Activated naive CD4-positive, alpha-beta T cell (primary cell): Measurements from ENCODE around the gene C15orf40.
A peak's percentile ranks its signal among the peaks of the same experiment; 100 is the strongest.
"Not testable (repeated sequence)": the region's sequence is repeated elsewhere in the genome, so short reads cannot be mapped to it uniquely, and the experiment has no call there.

Experiments
- DNase-seq, 4 experiments: peaks; one replicate each; lab custom pipeline; 2025; lab: John Stamatoyannopoulos, UW

The C15orf40 gene

DNA sequence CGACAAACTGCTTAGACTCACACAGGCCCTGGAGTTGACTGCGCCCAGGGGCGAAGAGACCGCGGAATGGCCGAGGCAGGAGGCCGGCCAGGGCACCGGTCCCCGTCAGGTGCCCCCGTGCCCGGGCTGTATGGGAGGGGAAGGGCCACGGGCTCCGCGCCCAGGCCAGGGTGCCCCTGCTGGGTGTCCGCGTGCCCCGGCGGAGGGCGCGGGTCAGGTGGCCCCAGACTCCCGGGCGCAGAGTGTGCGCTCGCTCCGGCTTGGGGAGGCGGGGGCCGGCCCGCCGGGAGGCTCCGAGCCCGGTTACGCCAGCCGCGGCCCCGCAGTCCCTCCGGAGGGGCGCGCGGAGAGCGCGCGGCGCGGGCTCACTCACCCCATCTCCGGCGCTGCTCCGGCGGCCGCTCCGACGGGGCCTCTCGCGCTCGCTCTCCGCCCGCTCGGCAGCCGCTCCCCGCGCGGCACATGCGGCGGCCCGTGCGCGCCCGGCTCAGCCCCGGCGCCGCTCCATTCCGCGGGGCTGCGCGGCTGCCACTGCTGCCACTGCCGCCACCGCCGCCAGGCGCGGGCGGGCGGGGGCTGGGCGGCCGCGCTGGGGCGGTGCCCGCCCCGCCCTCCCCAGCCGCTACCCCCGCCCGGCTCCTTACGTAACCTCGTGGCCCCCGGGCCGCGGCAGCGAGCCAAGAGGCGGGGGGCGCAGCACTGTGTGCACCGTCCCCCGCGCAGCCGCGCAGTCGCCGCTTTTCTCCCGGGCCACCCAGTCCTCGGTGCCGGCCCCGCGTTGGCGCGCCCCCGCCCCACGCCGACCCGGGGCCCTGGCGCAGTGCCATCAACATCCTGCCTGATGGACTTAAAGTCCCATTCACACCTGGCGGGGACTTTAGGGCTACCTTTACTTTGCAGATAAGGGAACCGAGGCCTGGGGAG lies 59.0 kb downstream of the C15orf40 start, which contains the start of gene HOMER2:
Gene HOMER2, minus strand, starts transcription at position 563 of the 924 bp plus-strand sequence. Its CDS starts 185 bp downstream, at position 378.
- DNase-seq = peak in 1 of 4 experiments; percentile 6

GRCh38 chr15:82951472-82952157 lies 59.8 kb downstream of the C15orf40 start:
- DNase-seq = no peak

DNA sequence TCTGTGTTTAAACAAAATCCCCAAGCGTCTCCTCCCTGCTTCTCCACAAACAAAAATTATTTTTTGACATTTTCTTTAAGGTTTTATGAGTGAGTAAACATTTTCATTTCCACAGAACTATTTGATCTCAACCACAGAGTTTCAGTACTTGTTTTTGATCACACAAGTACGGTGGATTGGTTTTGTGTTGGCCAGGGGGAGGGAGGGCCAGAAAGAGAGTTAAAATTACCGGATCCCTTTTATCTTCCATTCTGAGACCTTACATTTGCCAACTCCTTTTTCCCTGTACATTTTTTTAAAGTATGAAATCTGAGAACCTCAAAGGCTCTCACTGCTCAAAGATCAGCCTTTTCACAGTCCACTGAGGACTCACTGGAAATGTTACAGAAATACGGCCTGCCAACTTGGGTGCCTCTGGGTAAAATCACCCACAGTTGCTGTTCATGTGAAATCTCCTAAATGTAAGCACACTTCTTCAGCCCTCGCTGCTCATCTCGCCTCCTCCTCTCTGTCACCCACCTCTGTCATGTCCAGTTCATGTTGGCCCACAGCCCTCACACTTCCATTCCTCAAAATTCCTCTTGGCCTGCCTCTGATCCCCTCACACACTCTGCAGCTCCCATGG lies 60.6 kb downstream of the C15orf40 start:
- no peak for DNase-seq

GRCh38 chr15:82950295-82950694 lies 61.1 kb downstream of the C15orf40 start:
- no peak for DNase-seq

GRCh38 chr15:82946155-82946701 lies 65.2 kb downstream of the C15orf40 start:
- no peak for DNase-seq

DNA sequence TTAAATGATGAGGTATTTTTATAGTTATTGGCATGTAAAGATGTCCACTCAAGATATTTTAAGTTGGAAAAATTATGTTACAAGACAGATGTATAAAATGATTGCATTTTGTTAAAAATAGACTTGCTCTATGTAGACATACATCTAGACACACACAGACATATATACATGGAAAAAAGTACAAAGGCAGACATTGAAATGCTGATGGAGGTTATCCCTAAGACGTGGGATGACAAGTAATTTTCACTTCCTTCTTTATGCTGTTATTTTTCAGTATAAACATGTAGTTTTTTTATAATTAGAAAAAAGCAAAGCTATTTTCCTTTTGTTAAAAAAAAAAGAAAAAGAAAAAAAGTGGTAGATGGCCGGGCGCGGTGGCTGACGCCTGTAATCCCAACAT lies 66.1 kb downstream of the C15orf40 start:
- no peak for DNase-seq

- DNase-seq = no peak
Observed at GRCh38 chr15:82944821-82945220, 66.6 kb downstream of the C15orf40 start.

- no peak for DNase-seq
Observed at GRCh38 chr15:82944056-82944455, 67.4 kb downstream of the C15orf40 start.

GRCh38 chr15:82943176-82943575 lies 68.3 kb downstream of the C15orf40 start:
- DNase-seq = no peak

- no peak for DNase-seq
Observed at GRCh38 chr15:82942691-82943090, 68.7 kb downstream of the C15orf40 start.

- DNase-seq = not testable (repeated sequence)
Observed at GRCh38 chr15:82939678-82940077, 71.8 kb downstream of the C15orf40 start.
